Measurements from ENCODE around the gene PEAR1.

PEAR1 gene

DNA sequence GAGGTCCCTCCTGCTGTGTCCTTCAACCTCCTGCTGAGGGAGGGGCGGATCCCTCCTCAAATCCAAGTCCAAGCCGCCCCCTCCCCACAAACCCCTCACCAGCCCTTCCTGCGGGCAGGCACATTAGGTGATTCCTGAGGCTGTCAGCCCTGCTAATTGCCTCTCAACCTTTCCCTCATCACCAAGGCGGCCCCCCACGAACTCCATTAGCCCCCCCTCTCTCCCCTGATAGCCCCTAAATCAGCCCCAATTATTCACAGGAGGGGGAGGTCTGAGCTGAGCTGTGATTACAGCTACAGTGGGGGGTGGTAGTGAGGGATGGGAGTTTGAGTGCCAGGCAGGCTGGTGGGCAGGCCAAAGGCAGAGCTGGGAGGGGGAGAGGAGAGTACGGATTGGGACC, 5.8 kb upstream of the PEAR1 start:
- Histone ChIP-seq H3K4me1 (ENCODE audit: control insufficient read depth, insufficient read depth, low read depth, low read length) (peaks cover 1% of the 10 kb centered on the region), H3K4ac (ENCODE audit: low read depth in 1 of 2, low read length in 2 of 2) (no peak overlapping the region), H3K4me2 (ENCODE audit: low read length, poor library complexity, severe bottlenecking) (no peak overlapping the region), H2BK12ac (ENCODE audit: low read length in 2 of 2) (no peak overlapping the region), H2AK5ac (ENCODE audit: low read length, severe bottlenecking) (no peak overlapping the region), H3K23ac (ENCODE audit: low read length in 2 of 2) (no peak overlapping the region), H3K9ac (ENCODE audit: low read length) (no peak overlapping the region), H3K27me3 (ENCODE audit: control insufficient read depth in 1 of 2, insufficient read depth in 1 of 2, low read length in 2 of 2) (peaks cover 50 to 60% of the 10 kb centered on the region in 2 experiments), H3K14ac (ENCODE audit: low read length in 2 of 2) (no peak overlapping the region), H4K91ac (ENCODE audit: low read length) (no peak overlapping the region), H2BK15ac (ENCODE audit: low read depth, poor library complexity, severe bottlenecking) (peak overlapping the region; percentile 4), H3K4me3 (ENCODE audit: insufficient read depth in 1 of 2, low read depth in 1 of 2, low read length in 2 of 2) (no peak overlapping the region), H4K8ac (ENCODE audit: low read length) (no peak overlapping the region), H2BK5ac (ENCODE audit: low read depth, low read length, poor library complexity, severe bottlenecking) (no peak overlapping the region), H3K18ac (ENCODE audit: low read depth in 1 of 2, low read length in 2 of 2) (no peak overlapping the region), H3K27ac (ENCODE audit: low read length, poor library complexity, severe bottlenecking) (no peak overlapping the region), H3K36me3 (ENCODE audit: control insufficient read depth in 1 of 2, insufficient read depth in 2 of 2, low read depth in 1 of 2, low read length in 2 of 2) (peaks cover 0 to 3% of the 10 kb centered on the region in 2 experiments), H2AFZ (ENCODE audit: low read depth, low read length) (no peak overlapping the region), H3K79me1 (replicated peaks; ENCODE audit: low read length, poor library complexity, severe bottlenecking) (no peaks in the 10 kb centered on the region), H3K9me3 (ENCODE audit: control insufficient read depth, low read length) (no peaks in the 10 kb centered on the region), H2BK120ac (ENCODE audit: low read depth, low read length) (no peak overlapping the region)
- 16% methylated on average over 3 of the region's 6 CpGs for WGBS
- DNase-seq, result no peak

DNA sequence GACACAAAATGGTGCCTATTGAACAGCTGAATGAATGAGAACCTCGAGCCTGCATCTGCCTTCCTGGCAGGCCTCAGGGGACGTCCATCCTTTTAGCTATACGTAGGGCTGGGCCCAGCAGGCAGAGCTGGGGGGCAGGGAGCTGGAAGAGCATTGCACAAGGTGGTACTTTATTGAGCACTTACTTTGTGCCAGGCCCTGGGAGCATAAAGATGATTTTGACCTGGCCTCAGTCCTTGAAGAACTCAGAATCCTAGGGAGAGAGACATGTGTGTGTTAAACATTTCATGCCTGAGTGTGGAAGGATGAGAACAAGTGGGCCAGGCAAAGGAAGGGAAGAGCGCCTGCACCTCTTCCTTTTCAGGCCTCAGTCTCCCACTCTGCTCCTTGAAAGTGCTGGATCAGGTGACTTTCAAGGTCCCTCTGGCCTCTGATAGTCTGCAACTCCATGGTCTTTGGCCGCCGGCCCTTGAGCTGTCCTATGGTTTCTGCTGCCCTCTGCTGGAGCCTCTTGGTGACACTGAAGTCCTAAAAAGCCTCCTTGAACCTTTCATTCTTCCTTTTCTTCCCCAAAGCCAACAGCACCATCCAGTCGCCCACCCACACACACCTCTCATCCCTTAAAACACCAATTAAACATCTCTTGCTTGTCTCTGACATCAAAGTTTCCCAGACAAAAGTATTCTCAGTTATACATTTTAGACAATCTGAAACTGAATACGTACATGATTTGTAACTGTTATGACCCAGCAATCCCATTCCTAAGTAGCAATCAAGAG, 3.5 kb upstream of the PEAR1 start:
- 45% methylated on average over 8 of the region's 8 CpGs for WGBS
- H3K4me2 ChIP-seq (ENCODE audit: low read length, poor library complexity, severe bottlenecking), result no peak overlapping the region
- no peak overlapping the region for H3K14ac ChIP-seq (ENCODE audit: low read length in 2 of 2)
- no peak overlapping the region for H3K4me3 ChIP-seq (ENCODE audit: insufficient read depth in 1 of 2, low read depth in 1 of 2, low read length in 2 of 2)
- peaks cover 0 to 3% of the 10 kb centered on the region in 2 experiments for H3K36me3 ChIP-seq (ENCODE audit: control insufficient read depth in 1 of 2, insufficient read depth in 2 of 2, low read depth in 1 of 2, low read length in 2 of 2)
- no peak overlapping the region for H3K4ac ChIP-seq (ENCODE audit: low read depth in 1 of 2, low read length in 2 of 2)
- no peak overlapping the region for H4K91ac ChIP-seq (ENCODE audit: low read length)
- H2BK5ac ChIP-seq (ENCODE audit: low read depth, low read length, poor library complexity, severe bottlenecking), result no peak overlapping the region
- no peak overlapping the region for H3K23ac ChIP-seq (ENCODE audit: low read length in 2 of 2)
- no peak overlapping the region for H3K27ac ChIP-seq (ENCODE audit: low read length, poor library complexity, severe bottlenecking)
- no peak overlapping the region for H2AFZ ChIP-seq (ENCODE audit: low read depth, low read length)
- DNase-seq, result peak; percentile 80
- H2AK5ac ChIP-seq (ENCODE audit: low read length, severe bottlenecking), result no peak overlapping the region
- H3K4me1 ChIP-seq (ENCODE audit: control insufficient read depth, insufficient read depth, low read depth, low read length), result peaks cover 20% of the 10 kb centered on the region
- no peak overlapping the region for H2BK15ac ChIP-seq (ENCODE audit: low read depth, poor library complexity, severe bottlenecking)
- no peak overlapping the region for H2BK120ac ChIP-seq (ENCODE audit: low read depth, low read length)
- H3K27me3 ChIP-seq (ENCODE audit: control insufficient read depth in 1 of 2, insufficient read depth in 1 of 2, low read length in 2 of 2), result peaks cover 29 to 38% of the 10 kb centered on the region in 2 experiments
- H3K18ac ChIP-seq (ENCODE audit: low read depth in 1 of 2, low read length in 2 of 2), result no peak overlapping the region
- no peaks in the 10 kb centered on the region for H3K79me1 ChIP-seq (replicated peaks; ENCODE audit: low read length, poor library complexity, severe bottlenecking)
- H2BK12ac ChIP-seq (ENCODE audit: low read length in 2 of 2), result no peak overlapping the region
- H4K8ac ChIP-seq (ENCODE audit: low read length), result peak overlapping the region; percentile 78
- no peaks in the 10 kb centered on the region for H3K9me3 ChIP-seq (ENCODE audit: control insufficient read depth, low read length)
- no peak overlapping the region for H3K9ac ChIP-seq (ENCODE audit: low read length)

DNA sequence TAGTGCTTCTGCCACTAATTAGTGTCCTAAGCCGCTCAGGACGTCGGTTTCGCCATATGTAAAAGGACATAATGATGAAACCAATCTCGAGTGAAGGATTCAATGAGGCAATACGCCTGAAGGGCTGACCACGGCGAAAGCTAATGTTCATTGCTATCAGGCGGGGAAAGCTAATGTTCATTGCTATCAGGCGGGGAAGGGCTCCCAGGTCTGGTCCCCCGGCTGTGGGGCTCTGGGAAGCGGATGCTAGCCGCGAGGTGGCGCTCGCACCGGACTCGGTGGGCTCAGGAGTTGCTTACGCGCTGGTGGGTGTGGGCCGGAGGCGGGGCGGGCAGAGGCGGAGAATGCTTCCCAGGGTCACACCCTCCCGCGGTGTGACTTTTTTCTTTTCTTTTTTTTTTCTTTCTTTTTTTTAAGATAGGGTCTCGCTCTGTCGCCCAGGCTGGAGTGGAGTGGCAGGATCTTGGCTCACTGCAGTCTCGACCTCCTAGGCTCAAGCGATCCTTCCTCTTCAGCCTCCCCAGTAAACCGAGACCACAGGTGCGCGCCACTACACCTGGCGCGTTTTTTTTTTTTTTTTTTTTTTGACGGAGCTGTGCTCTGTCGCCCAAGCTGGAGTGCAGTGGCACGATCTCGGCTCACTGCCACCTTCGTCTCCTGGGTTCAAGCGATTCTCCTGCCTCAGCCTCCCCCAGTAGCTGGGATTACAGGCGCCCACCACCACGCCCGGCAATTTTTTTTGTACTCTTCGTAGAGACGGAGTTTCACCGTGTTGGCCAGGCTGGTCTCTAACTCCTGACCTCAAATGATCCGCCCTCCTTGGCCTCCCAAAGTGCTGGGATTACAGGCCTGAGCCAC, 1.1 kb upstream of the PEAR1 start:
- Histone ChIP-seq H2BK15ac (ENCODE audit: low read depth, poor library complexity, severe bottlenecking) (no peak overlapping the region), H2BK12ac (ENCODE audit: low read length in 2 of 2) (no peak overlapping the region), H2AFZ (ENCODE audit: low read depth, low read length) (no peak overlapping the region), H2BK120ac (ENCODE audit: low read depth, low read length) (peak overlapping the region; percentile 91), H3K4me2 (ENCODE audit: low read length, poor library complexity, severe bottlenecking) (peak overlapping the region; percentile 57), H4K8ac (ENCODE audit: low read length) (no peak overlapping the region), H3K9ac (ENCODE audit: low read length) (peak overlapping the region; percentile 60), H3K27me3 (ENCODE audit: control insufficient read depth in 1 of 2, insufficient read depth in 1 of 2, low read length in 2 of 2) (peaks cover 10 to 14% of the 10 kb centered on the region in 2 experiments), H4K91ac (ENCODE audit: low read length) (peak overlapping the region; percentile 87), H3K4me3 (ENCODE audit: insufficient read depth in 1 of 2, low read depth in 1 of 2, low read length in 2 of 2) (peak overlapping the region in 1 of 2 experiments; percentile 64), H3K79me1 (replicated peaks; ENCODE audit: low read length, poor library complexity, severe bottlenecking) (no peaks in the 10 kb centered on the region), H3K4me1 (ENCODE audit: control insufficient read depth, insufficient read depth, low read depth, low read length) (peaks cover 39% of the 10 kb centered on the region), H2AK5ac (ENCODE audit: low read length, severe bottlenecking) (no peak overlapping the region), H3K27ac (ENCODE audit: low read length, poor library complexity, severe bottlenecking) (no peak overlapping the region), H2BK5ac (ENCODE audit: low read depth, low read length, poor library complexity, severe bottlenecking) (no peak overlapping the region), H3K4ac (ENCODE audit: low read depth in 1 of 2, low read length in 2 of 2) (no peak overlapping the region), H3K18ac (ENCODE audit: low read depth in 1 of 2, low read length in 2 of 2) (no peak overlapping the region), H3K14ac (ENCODE audit: low read length in 2 of 2) (no peak overlapping the region), H3K23ac (ENCODE audit: low read length in 2 of 2) (no peak overlapping the region), H3K36me3 (ENCODE audit: control insufficient read depth in 1 of 2, insufficient read depth in 2 of 2, low read depth in 1 of 2, low read length in 2 of 2) (peaks cover 0 to 3% of the 10 kb centered on the region in 2 experiments), H3K9me3 (ENCODE audit: control insufficient read depth, low read length) (no peaks in the 10 kb centered on the region)
- 14% methylated on average over 44 of the region's 48 CpGs for WGBS
- DNase-seq, result peak; percentile 92

DNA sequence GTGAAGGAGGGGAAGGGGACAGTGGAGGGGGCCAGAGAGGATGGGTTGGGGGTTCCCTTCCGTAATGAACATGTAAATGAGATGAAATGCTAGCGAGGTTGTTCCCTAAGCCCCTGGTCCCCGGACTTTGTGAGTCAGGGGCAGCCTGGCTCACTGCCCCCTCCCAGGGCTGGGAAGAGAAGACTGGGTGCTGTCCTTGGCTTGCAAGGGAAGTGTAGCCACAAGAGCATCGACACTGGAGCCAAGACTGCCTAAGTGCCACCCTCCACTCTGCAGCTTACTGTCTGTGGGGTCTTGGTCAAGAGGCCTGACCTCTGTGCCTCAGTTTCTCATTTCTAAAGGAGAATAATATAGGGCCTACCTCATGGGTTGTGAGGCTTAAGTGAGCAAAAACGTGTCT, 483 bp downstream of the PEAR1 start:
- Histone ChIP-seq H4K91ac (ENCODE audit: low read length) (peak overlapping the region; percentile 92), H3K27me3 (ENCODE audit: control insufficient read depth in 1 of 2, insufficient read depth in 1 of 2, low read length in 2 of 2) (no peaks in the 10 kb centered on the region), H3K27ac (ENCODE audit: low read length, poor library complexity, severe bottlenecking) (peak overlapping the region; percentile 95), H3K23ac (ENCODE audit: low read length in 2 of 2) (no peak overlapping the region), H2BK120ac (ENCODE audit: low read depth, low read length) (peak overlapping the region; percentile 91), H3K9ac (ENCODE audit: low read length) (peak overlapping the region; percentile 64), H2AFZ (ENCODE audit: low read depth, low read length) (no peak overlapping the region), H4K8ac (ENCODE audit: low read length) (peak overlapping the region; percentile 51), H3K79me1 (replicated peaks; ENCODE audit: low read length, poor library complexity, severe bottlenecking) (no peaks in the 10 kb centered on the region), H3K36me3 (ENCODE audit: control insufficient read depth in 1 of 2, insufficient read depth in 2 of 2, low read depth in 1 of 2, low read length in 2 of 2) (no peaks in the 10 kb centered on the region), H2BK5ac (ENCODE audit: low read depth, low read length, poor library complexity, severe bottlenecking) (no peak overlapping the region), H2AK5ac (ENCODE audit: low read length, severe bottlenecking) (peak overlapping the region; percentile 43), H3K4me1 (ENCODE audit: control insufficient read depth, insufficient read depth, low read depth, low read length) (peaks cover 53% of the 10 kb centered on the region), H3K18ac (ENCODE audit: low read depth in 1 of 2, low read length in 2 of 2) (peak overlapping the region; percentile 55 to 78), H3K4ac (ENCODE audit: low read depth in 1 of 2, low read length in 2 of 2) (peak overlapping the region; percentile 71 to 91), H3K4me2 (ENCODE audit: low read length, poor library complexity, severe bottlenecking) (peak overlapping the region; percentile 86), H2BK12ac (ENCODE audit: low read length in 2 of 2) (peak overlapping the region; percentile 33 to 91), H3K9me3 (ENCODE audit: control insufficient read depth, low read length) (no peaks in the 10 kb centered on the region), H3K14ac (ENCODE audit: low read length in 2 of 2) (peak overlapping the region in 1 of 2 experiments; percentile 85), H2BK15ac (ENCODE audit: low read depth, poor library complexity, severe bottlenecking) (peak overlapping the region; percentile 98), H3K4me3 (ENCODE audit: insufficient read depth in 1 of 2, low read depth in 1 of 2, low read length in 2 of 2) (peak overlapping the region; percentile 61 to 71)
- 12% methylated on average over 4 of the region's 5 CpGs for WGBS
- DNase-seq, result peak; percentile 52

All from mesenchymal stem cell (in vitro differentiated cells and primary cell).